ENCODE measurements around the gene AP5Z1.

DNA sequence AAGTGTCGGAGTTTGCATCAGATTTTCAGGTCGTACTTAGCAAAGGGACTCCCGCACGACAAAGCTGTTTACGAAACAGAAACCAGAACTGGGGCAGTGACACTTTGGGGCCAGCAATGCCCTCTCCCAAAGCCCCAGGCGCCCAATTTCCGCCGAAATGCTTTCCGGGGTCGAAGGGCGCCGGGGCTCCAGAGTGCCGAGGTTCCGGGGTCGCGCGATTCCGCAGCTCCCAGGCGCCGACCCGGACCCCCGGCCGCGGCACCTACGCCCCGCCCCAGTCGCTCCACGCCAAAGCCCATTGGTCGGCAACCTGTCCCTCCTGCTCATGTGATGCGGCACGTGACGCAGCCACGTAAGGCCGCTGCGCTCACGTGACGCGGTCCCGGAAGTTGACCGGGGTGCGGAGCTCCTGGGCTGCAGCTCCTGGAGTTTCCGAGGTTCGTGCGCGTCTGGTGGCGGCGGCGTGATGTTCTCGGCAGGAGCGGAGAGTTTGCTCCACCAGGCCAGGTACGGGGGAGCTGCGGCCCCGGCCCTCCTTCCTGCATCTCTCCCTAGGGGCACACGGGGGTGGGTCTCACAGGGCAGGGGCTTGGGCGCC, at the start of gene AP5Z1:
- peak; percentile 73 for TF ChIP-seq TAF1 (IDR thresholded peaks at IDR 0.05; ENCODE audit: borderline replicate concordance, low read depth, low read length)
- TF ChIP-seq POLR2A (IDR thresholded peaks at IDR 0.05; ENCODE audit: low read depth, low read length) = peak; percentile 89
